ENCODE measurements around the gene SEC14L2. TPM values are rescaled to one million over a fixed set of nuclear protein-coding genes. Genes with fewer than 3 reads are reported as not detected.

The SEC14L2 gene
- total and polyA plus RNA-seq, 8 donors = 8.3 to 13.4 (median 10.0) TPM

- no peaks in the 10 kb centered on the region for H3K27me3 ChIP-seq
- H3K27ac ChIP-seq = no peak overlapping the region
- H3K36me3 ChIP-seq = peaks cover 0 to 17% of the 10 kb centered on the region in 2 donors
- ATAC-seq (no peak), DNase-seq (no peak)
- TF ChIP-seq CTCF (IDR thresholded peaks at IDR 0.05) = no peak
- H3K4me1 ChIP-seq = peaks cover 12 to 22% of the 10 kb centered on the region in 2 donors
- H3K4me3 ChIP-seq = no peak overlapping the region
- H3K9me3 ChIP-seq = no peaks in the 10 kb centered on the region
- intact Hi-C loops (cut with DNase I) = no loop called here
Measured at GRCh38 chr22:30429887-30430286, 33.1 kb downstream of the SEC14L2 start.

GRCh38 chr22:30430933-30431332 is 34.1 kb downstream of the SEC14L2 start:
- TF ChIP-seq CTCF (IDR thresholded peaks at IDR 0.05) = no peak
- no peaks in the 10 kb centered on the region for H3K27me3 ChIP-seq

GRCh38 chr22:30432096-30432495 is 35.3 kb downstream of the SEC14L2 start:
- intact Hi-C loops (cut with DNase I) = no loop called here
- ATAC-seq (no peak), DNase-seq (no peak)
- Histone ChIP-seq H3K27me3 (no peaks in the 10 kb centered on the region), H3K9me3 (peaks cover 0 to 9% of the 10 kb centered on the region in 2 donors), H3K4me3 (no peak overlapping the region), H3K4me1 (peaks cover 0 to 2% of the 10 kb centered on the region in 2 donors), H3K36me3 (peaks cover 0 to 16% of the 10 kb centered on the region in 2 donors), H3K27ac (no peak overlapping the region)
- no peak for TF ChIP-seq CTCF (IDR thresholded peaks at IDR 0.05)

More at GRCh38 chr22:30430933-30431332, 34.1 kb downstream of the SEC14L2 start:
- DNase-seq = no peak
- Histone ChIP-seq H3K4me3 (no peak overlapping the region), H3K9me3 (peaks cover 0 to 6% of the 10 kb centered on the region in 2 donors), H3K27ac (no peak overlapping the region), H3K4me1 (peaks cover 9 to 14% of the 10 kb centered on the region in 2 donors), H3K36me3 (peaks cover 0 to 17% of the 10 kb centered on the region in 2 donors)
- intact Hi-C loops (cut with DNase I) = no loop called here
- ATAC-seq = no peak

- H3K27me3 ChIP-seq = peaks cover 0 to under 1% of the 10 kb centered on the region in 2 donors
- no peak overlapping the region for H3K4me3 ChIP-seq
- intact Hi-C loops (cut with DNase I) = no loop called here
- no peak overlapping the region for H3K27ac ChIP-seq
- DNase-seq = no peak
- H3K9me3 ChIP-seq = peaks cover 0 to 9% of the 10 kb centered on the region in 2 donors
- TF ChIP-seq CTCF (IDR thresholded peaks at IDR 0.05) = no peak
- ATAC-seq = no peak
- peaks cover 0 to 12% of the 10 kb centered on the region in 2 donors for H3K36me3 ChIP-seq
- H3K4me1 ChIP-seq = no peaks in the 10 kb centered on the region
Measured at GRCh38 chr22:30432520-30432919, 35.7 kb downstream of the SEC14L2 start.

- TF ChIP-seq CTCF (IDR thresholded peaks at IDR 0.05) = no peak
- DNase-seq = no peak
- intact Hi-C loops (cut with DNase I) = no loop called here
- Histone ChIP-seq H3K36me3 (peaks cover 0 to 12% of the 10 kb centered on the region in 2 donors), H3K27me3 (peaks cover 0 to 7% of the 10 kb centered on the region in 2 donors), H3K27ac (no peak overlapping the region), H3K9me3 (peaks cover 0 to 9% of the 10 kb centered on the region in 2 donors), H3K4me1 (no peaks in the 10 kb centered on the region), H3K4me3 (no peak overlapping the region)
- no peak for ATAC-seq
Measured at GRCh38 chr22:30433227-30433626, 36.4 kb downstream of the SEC14L2 start.
